ENCODE measurements around the gene LGSN. TPM values are rescaled to one million over a fixed set of nuclear protein-coding genes. Genes with fewer than 3 reads are reported as not detected.

The LGSN gene
- total RNA-seq: not detected in 2 replicates
- polyA plus RNA-seq: not detected in 2 replicates
- not detected in 2 replicates for polyA plus RNA-seq (2011; cell fraction: cytosol; rRNA removed)
- polyA plus RNA-seq (2011; cell fraction: nucleus; rRNA removed): not detected in 2 replicates
- polyA plus RNA-seq (2012): not detected in 2 replicates
- polyA minus RNA-seq: not detected in 2 replicates
- polyA minus RNA-seq (2011; cell fraction: cytosol; rRNA and poly(A)+ RNA removed): 2.8 TPM
- polyA minus RNA-seq (2011; cell fraction: nucleus; rRNA and poly(A)+ RNA removed): not detected in 2 replicates
- not detected for Bru-seq, nascent RNA
- BruChase-seq, experiment 1, labeled RNA remaining after a 6-hour chase: not detected
- BruChase-seq, experiment 2, labeled RNA remaining after a 2-hour chase: not detected
- long read RNA-seq: 0 reads

- Histone ChIP-seq H4K20me1 (replicated peaks; ENCODE audit: control insufficient read depth, extremely low read depth, insufficient read depth, low read length) (no peaks in the 10 kb centered on the region), H2AFZ (ENCODE audit: low read depth, low read length) (no peak within 1 kb of the TSS), H3K79me2 (ENCODE audit: control insufficient read depth, insufficient read depth, low read length) (no peaks in the 10 kb centered on the region), H3K4me1 (ENCODE audit: control insufficient read depth, extremely low read depth, insufficient read depth, low read length) (no peaks in the 10 kb centered on the region), H3K9me1 (replicated peaks; ENCODE audit: control insufficient read depth, extremely low read depth, insufficient read depth, low read length) (no peaks in the 10 kb centered on the region), H3K4me2 (ENCODE audit: insufficient read depth, low read length) (no peak within 1 kb of the TSS), H3K27ac (ENCODE audit: insufficient read depth, low read depth, low read length) (no peak within 1 kb of the TSS), H3K4me3 (replicated peaks in 1 of 3; ENCODE audit: insufficient read depth in 1 of 3, low read depth in 1 of 3, low read length in 3 of 3) (no peak within 1 kb of the TSS), H3K27me3 (ENCODE audit: control insufficient read depth in 2 of 2, insufficient read depth in 2 of 2, low read length in 2 of 2) (peaks cover 0 to 2% of the 10 kb centered on the region in 2 experiments), H3K9me3 (replicated peaks; ENCODE audit: control insufficient read depth, insufficient read depth, low read length) (no peaks in the 10 kb centered on the region), H3K9ac (replicated peaks; ENCODE audit: extremely low read depth, insufficient read depth, low read length) (no peak within 1 kb of the TSS), H3K36me3 (ENCODE audit: control insufficient read depth in 2 of 2, extremely low read depth in 1 of 2, insufficient read depth in 2 of 2, low read length in 2 of 2) (no peaks in the 10 kb centered on the region)
- intact Hi-C loops (cut with micrococcal nuclease) (no loop called here), dilution Hi-C loops (cut with MboI; ENCODE audit: extremely low pct_ligation_motif_present, low sequenced_read_pairs) (no loop called here)
- ChIA-PET CTCF (interaction anchor here (1.4 kb wide), 1 partner anchor 12 kb away, joined by 3 read pairs; no protein-coding TSS in a partner anchor), POLR2A (no interaction called here)
- TF ChIP-seq FOS (IDR thresholded peaks at IDR 0.05; ENCODE audit: borderline replicate concordance, insufficient read depth, low read length) (no peak), EZH2 (IDR thresholded peaks at IDR 0.05; ENCODE audit: borderline replicate concordance, low read depth, low read length, severe bottlenecking) (no peak), JUN (IDR thresholded peaks at IDR 0.05; ENCODE audit: borderline replicate concordance, insufficient read depth, insufficient read length, low read depth) (no peak)
- DNase-seq (ENCODE audit: low read depth, low spot score): no peak
- BruUV-seq (replicated peaks): no TSS peak
- FAIRE-seq: no peak
Observed at GRCh38 chr6:63319939-63320338, at the start of gene LGSN. Gene LGSN (minus strand): TSS chr6:63319983. CDS start chr6:63319943, 40 bp downstream.

GRCh38 chr6:63368347-63368746, 48.6 kb upstream of the LGSN start:
- TF ChIP-seq GATA2 (IDR thresholded peaks at IDR 0.05; ENCODE audit: insufficient read depth, insufficient read length, low read depth, low read length) (no peak), EZH2 (IDR thresholded peaks at IDR 0.05; ENCODE audit: borderline replicate concordance, low read depth, low read length, severe bottlenecking) (no peak), CTCF (IDR thresholded peaks at IDR 0.05; ENCODE audit: extremely low read depth in 1 of 2, insufficient read depth in 1 of 2, low read depth in 1 of 2, low read length in 2 of 2) (no peak), POLR2AphosphoS5 (IDR thresholded peaks at IDR 0.05; ENCODE audit: insufficient read depth, low read depth, low read length) (no peak), MAX (IDR thresholded peaks at IDR 0.05; ENCODE audit: insufficient read depth, insufficient read length) (no peak), MYC (IDR thresholded peaks at IDR 0.05; ENCODE audit: low read depth, low read length) (no peak)
- Histone ChIP-seq H4K20me1 (replicated peaks; ENCODE audit: control insufficient read depth, extremely low read depth, insufficient read depth, low read length) (no peaks in the 10 kb centered on the region), H2AFZ (ENCODE audit: low read depth, low read length) (no peak overlapping the region), H3K9ac (replicated peaks; ENCODE audit: extremely low read depth, insufficient read depth, low read length) (no peak overlapping the region), H3K79me2 (ENCODE audit: control insufficient read depth, insufficient read depth, low read length) (no peaks in the 10 kb centered on the region), H3K36me3 (ENCODE audit: control insufficient read depth in 2 of 2, extremely low read depth in 1 of 2, insufficient read depth in 2 of 2, low read length in 2 of 2) (no peaks in the 10 kb centered on the region), H3K4me3 (replicated peaks in 1 of 3; ENCODE audit: insufficient read depth in 1 of 3, low read depth in 1 of 3, low read length in 3 of 3) (no peak overlapping the region), H3K4me1 (ENCODE audit: control insufficient read depth, extremely low read depth, insufficient read depth, low read length) (no peaks in the 10 kb centered on the region), H3K27me3 (ENCODE audit: control insufficient read depth in 2 of 2, insufficient read depth in 2 of 2, low read length in 2 of 2) (no peaks in the 10 kb centered on the region), H3K27ac (ENCODE audit: insufficient read depth, low read depth, low read length) (no peak overlapping the region), H3K4me2 (ENCODE audit: insufficient read depth, low read length) (no peak overlapping the region), H3K9me1 (replicated peaks; ENCODE audit: control insufficient read depth, extremely low read depth, insufficient read depth, low read length) (no peaks in the 10 kb centered on the region), H3K9me3 (replicated peaks; ENCODE audit: control insufficient read depth, insufficient read depth, low read length) (no peaks in the 10 kb centered on the region)
- FAIRE-seq (no peak), DNase-seq (ENCODE audit: low read depth, low spot score) (no peak)
- BruUV-seq (replicated peaks): no TSS peak
- dilution Hi-C loops (cut with MboI; ENCODE audit: extremely low pct_ligation_motif_present, low sequenced_read_pairs): no loop called here
- ChIA-PET CTCF (no interaction called here), POLR2A (no interaction called here)
- intact Hi-C loops (cut with micrococcal nuclease): no loop called here
